ENCODE measurements around the gene EFCC1. TPM values are rescaled to one million over a fixed set of nuclear protein-coding genes. Genes with fewer than 3 reads are reported as not detected.

EFCC1 gene, protein sequence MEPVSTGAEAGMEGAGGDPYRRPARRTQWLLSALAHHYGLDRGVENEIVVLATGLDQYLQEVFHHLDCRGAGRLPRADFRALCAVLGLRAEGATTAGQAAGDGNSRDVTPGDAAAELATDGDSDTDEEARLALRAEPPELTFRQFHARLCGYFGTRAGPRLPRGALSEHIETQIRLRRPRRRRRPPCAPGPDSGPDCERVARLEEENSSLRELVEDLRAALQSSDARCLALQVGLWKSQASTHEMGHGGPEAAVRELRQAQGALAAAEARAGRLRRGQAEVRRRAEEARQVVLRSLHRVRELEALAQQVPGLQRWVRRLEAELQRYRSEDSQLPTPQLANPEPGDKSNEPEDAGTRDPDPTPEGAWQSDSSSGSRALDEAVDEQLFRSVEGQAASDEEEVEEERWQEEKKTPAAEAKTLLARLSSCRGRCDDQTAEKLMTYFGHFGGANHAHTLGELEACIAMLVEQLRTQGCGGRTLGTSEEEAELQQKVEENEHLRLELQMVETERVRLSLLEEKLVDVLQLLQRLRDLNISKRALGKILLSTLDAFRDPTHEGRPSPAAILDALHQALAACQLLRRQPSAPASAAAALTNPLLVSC
- under 0.01 TPM in 1 of 2 replicates, not detected in the other for total RNA-seq (ENCODE audit: low replicate concordance)

DNA sequence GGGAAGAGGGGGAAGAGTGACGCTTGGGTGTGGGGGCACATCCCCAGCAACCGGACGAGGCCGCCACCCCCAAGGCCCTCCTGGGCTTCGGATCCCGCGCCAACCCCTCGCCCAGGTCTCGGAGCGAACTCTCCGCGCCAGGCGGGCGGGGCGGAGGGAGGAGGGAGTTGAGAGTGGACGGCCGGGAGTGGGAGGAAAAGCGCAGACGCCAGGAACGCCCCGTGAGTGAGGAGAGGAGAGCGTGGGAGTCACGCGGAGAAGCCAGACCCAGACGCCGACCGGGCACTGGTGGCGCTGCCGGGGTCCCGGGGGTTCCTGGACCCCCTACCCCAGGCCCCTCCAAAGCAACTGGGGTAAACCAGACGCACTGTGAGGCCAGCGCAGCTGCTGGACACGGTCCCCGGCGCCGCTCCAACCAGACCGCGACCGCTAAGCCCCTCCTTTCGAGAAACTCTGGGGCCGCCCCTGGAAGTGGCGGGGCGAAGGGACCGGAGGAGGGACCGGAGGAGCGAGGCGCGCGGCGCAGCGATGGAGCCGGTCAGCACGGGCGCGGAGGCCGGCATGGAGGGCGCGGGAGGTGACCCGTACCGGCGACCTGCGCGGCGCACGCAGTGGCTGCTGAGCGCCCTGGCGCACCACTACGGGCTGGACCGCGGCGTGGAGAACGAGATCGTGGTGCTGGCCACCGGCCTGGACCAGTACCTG is at the start of gene EFCC1:
Gene EFCC1, plus strand, starts transcription at position 204 of the 705 bp plus-strand sequence. Its CDS starts 325 bp downstream, at position 529.

DNA sequence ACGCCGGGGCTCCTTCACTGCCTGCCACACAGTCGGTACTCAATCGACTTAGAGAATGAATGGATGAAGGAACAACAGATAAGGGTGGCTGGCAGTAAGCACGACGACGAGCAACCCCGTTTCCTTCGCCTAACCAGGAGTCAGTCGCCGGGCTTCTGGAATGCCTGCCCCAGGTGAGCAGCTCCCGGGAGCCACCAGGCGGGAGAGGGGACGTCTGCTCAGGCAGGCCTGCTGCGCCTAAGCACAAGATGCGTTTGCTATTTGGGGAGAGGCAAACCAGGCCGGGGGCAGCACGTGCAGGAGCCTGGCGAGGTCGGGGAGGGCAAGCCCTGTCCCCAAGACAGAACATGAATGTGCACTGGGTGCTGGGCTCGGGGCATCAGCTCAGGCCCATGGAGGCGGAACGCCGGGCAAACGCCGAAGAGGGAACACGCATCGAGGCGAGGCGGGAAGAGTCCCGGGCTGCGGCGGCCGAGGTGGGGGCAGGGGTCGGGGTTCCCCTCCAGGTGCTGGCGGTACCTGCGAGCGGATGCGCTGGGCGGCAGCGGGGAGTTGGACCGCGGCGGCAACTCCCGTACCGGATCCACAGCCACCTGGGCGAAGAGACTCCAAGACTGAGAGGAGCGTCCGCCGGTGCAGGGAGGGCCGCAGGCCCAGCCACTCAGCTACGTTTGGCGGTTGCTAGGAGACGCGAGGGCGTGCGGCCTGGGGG is 7.5 kb upstream of the EFCC1 start, which contains the start of gene CFAP92:
Gene CFAP92, minus strand, starts transcription at position 616 of the 712 bp plus-strand sequence. CDS start 772 bp downstream, outside the sequence.

DNA sequence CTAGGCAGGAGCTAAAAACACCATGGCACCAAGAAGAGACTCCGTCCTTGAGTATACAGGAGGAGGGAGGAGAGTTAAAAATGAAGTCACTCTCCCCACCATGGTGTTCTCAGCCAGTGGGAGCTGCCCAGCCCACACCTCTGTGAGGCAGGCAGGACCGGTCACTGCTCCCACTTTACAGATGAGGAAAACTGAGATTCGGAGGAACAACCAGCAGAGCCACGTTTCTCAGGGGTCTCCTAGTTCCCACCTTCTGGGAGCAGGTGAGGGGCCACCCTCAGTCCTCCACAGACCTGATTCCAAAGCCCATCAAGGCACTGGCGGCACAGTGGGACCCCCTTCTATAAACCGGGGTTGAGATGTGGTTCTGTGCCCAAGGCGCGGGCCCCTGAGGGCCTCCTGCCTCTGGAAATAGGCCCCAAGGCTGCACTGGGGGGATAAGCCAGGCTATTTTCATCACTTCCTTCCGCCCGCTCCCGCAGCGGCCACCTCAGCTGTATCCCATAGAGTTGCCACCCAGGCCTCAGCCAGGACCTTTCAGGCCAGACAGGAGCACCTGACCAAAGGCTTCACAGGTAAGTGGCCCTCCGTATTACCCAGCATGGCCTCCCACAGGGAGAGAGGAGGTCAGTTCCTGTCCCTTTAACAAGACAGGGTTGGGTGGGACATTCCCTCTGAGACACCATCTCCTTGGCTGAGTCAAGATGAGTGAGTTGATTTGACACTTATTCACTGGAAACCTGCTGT is 59.3 kb downstream of the EFCC1 start, which contains the start of gene GP9:
Gene GP9, plus strand, starts transcription at position 504 of the 747 bp plus-strand sequence. CDS start 961 bp downstream, outside the sequence.

Other genes with a start within 250 kb of the EFCC1 start
- gene ACAD9, start 121.7 kb upstream of the EFCC1 start, total RNA-seq (ENCODE audit: low replicate concordance) = 35.7 and 37.3 TPM in 2 replicates
- not detected in 2 replicates for gene CFAP92, start 7.2 kb upstream of the EFCC1 start, total RNA-seq (ENCODE audit: low replicate concordance)
- not detected in 2 replicates for gene GP9, start 59.5 kb downstream of the EFCC1 start, total RNA-seq (ENCODE audit: low replicate concordance)
- 8.3 and 15.2 TPM in 2 replicates for gene RAB43, start 120.5 kb downstream of the EFCC1 start, total RNA-seq (ENCODE audit: low replicate concordance)
- gene ISY1, start 159.8 kb downstream of the EFCC1 start, total RNA-seq (ENCODE audit: low replicate concordance) = 33.5 and 41.3 TPM in 2 replicates
- gene CNBP, start 182.6 kb downstream of the EFCC1 start, total RNA-seq (ENCODE audit: low replicate concordance) = 198 and 241 TPM in 2 replicates
- gene COPG1, start 248.3 kb downstream of the EFCC1 start, total RNA-seq (ENCODE audit: low replicate concordance) = 473 and 490 TPM in 2 replicates

Measured in smooth muscle cell of the coronary artery (primary cell).